Subcutaneous adipose tissue (tissue), 4 donors: ENCODE data around the gene RALGAPA1. TPM values are rescaled to one million over a fixed set of nuclear protein-coding genes. Genes with fewer than 3 reads are reported as not detected.

Experiments
- total RNA-seq, 4 donors: library from RNA; depleted of rRNA; stranded (reverse); fragments of >200 nt; gene quantifications; one replicate each; pipeline ENCODE4 v1.1.0, GENCODE V29; 2016
- TF ChIP-seq, protein P1 (sequence below): fragments of 450-650 bp; IDR thresholded peaks from one replicate; pipeline ENCODE4 v1.5.1; 2016; ENCODE audit warnings: low read depth, mild to moderate bottlenecking, control low read depth, antibody characterized with exemption, moderate library complexity

Gene RALGAPA1
- total RNA-seq, 4 donors from 2014 or later = 48.6 to 104 (median 65.9) TPM

DNA sequence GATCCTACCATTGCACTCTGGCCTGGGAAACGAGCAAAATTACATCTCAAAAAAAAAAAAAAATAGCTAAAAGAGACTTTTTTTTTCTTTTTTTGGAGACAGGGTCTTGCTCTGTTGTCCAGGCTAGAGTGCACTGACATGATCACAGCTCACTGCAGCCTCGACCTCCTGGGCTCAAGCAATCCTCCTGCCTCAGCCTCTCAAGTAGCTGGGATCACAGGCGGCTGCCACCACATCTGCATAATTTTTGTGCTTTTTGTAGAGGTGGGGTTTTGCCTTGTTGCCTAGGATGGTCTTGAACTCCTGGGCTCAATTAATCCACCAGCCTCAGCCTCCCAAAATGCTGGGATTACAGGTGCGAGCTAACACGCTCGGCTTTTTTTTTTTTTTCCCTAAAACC, 11.3 kb downstream of the RALGAPA1 start:
- TF ChIP-seq, protein P1, sequence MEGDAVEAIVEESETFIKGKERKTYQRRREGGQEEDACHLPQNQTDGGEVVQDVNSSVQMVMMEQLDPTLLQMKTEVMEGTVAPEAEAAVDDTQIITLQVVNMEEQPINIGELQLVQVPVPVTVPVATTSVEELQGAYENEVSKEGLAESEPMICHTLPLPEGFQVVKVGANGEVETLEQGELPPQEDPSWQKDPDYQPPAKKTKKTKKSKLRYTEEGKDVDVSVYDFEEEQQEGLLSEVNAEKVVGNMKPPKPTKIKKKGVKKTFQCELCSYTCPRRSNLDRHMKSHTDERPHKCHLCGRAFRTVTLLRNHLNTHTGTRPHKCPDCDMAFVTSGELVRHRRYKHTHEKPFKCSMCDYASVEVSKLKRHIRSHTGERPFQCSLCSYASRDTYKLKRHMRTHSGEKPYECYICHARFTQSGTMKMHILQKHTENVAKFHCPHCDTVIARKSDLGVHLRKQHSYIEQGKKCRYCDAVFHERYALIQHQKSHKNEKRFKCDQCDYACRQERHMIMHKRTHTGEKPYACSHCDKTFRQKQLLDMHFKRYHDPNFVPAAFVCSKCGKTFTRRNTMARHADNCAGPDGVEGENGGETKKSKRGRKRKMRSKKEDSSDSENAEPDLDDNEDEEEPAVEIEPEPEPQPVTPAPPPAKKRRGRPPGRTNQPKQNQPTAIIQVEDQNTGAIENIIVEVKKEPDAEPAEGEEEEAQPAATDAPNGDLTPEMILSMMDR = no peak

DNA sequence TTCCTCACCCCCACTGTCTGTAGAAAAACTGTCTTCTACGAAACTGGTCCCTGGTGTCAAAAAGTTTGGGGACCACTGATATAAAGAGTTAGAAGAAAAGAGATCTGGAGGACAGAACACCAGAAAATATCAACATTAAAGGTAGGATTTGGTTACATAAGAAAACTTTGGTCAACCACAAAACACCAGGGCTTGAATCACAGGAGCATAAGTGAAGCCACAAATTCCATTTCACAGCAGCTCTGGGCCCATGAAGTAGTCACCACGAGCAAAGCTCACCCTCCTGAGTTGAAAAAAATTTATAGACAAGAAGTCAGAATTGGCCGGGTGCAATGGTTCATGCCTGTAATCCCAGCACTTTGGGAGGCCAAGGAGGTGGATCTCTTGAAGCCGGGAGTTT, 19.4 kb downstream of the RALGAPA1 start:
- TF ChIP-seq, protein P1 = no peak

DNA sequence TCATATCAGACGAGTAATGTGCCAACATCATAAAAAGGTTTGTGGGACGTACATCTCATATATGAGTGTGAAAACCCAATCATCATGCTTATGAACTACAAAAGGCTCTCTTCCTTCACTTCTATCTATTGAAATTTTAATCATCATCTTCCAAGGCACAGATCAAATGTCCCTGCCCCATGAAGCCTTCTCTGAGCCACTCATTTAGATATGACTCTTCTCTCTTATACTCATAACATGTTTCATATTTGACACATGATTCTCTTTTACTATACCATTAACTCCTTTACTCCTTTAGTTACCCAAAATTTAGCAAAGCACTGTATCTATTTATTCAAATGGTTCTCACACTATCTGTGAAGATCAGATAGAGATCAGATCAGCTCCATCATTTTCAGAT, 22.2 kb downstream of the RALGAPA1 start:
- TF ChIP-seq, protein P1 = no peak

DNA sequence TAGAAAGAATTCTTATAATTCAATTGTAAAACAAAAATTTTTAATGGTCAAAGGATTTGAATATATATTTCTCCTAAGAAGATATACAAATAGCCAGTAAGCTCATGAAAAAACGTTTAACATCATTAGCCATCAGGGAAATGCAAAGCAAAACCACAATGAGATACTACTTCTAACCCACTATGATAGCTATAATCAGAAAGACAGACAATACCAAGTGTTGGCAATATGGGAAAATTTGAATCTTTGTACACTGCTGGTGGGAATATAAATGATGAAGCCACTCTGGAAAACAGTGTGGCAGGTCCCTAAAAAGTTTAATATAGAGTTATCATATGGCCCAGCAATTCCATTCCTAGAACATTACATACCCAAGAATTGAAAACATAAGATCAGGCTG, 25.4 kb downstream of the RALGAPA1 start:
- TF ChIP-seq, protein P1 = no peak

DNA sequence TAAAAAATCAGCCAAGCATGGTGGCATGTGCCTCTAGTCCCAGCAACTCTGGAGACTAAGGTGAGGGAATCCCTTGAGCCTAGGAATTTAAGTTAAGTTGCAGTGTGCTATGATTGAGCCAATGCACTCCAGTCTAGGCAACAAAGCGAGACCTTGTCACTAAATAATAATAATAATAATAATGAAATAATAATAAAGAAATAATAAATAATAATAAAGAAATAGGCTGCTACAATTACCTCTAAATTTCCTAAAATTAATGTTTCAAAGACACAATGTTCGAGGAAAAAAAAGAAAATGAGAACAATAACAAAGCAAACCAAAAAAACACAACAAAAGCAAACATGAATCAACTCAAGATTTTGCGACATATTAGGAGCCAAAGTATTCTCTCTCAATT, 29.7 kb downstream of the RALGAPA1 start:
- TF ChIP-seq, protein P1 = no peak

DNA sequence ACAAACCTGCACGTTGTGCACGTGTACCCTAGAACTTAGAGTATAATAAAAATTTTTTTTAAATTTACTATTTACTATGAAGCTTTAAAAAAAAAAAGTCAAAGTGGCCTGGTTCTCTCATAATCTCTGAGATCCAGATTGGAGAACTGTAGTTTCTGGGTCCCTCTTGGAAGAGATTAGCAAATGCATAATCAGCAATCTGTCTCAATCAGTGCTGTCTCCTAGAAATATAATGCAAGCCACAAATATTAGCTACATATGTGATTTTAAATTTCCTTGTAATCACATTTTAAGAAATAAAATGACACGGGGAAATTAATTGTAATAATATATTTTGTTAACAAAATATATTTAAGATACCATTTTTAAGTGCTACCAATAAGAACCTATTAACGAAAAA, 32.3 kb downstream of the RALGAPA1 start:
- TF ChIP-seq, protein P1 = no peak

DNA sequence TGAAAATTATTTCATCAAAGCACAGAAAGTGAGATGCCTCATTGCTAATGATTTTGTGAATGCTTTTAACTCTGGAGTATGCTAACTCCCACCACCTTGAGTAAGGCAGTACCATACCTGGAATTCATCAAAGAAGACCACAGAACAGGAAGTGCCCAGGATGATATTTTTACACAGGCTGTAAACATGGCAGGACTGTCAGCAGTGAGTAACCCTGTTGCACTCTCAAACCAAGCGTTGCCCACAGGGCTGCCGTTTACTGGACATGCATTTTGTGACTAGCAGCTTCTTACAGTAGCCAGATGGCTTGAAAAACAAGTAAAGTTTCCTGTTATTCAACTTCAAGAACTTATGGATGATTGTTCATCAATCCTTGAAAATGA, 42.4 kb downstream of the RALGAPA1 start:
- TF ChIP-seq, protein P1 = no peak
